Hepatocyte (in vitro differentiated cells): ENCODE measurements around the gene ARVCF. TPM values are rescaled to one million over a fixed set of nuclear protein-coding genes. Genes with fewer than 3 reads are reported as not detected.

Experiments
- DNase-seq: peaks from one replicate; pipeline ENCODE4 v3.0.0-alpha.2; 2016; ENCODE audit warnings: low spot score
- H2AFZ ChIP-seq: fragments of 200-600 bp; sonication (generic); 2 replicates; pipeline ENCODE4 v1.6.0; 2016; ENCODE audit warnings: antibody characterized with exemption, mild to moderate bottlenecking
- H3K27ac ChIP-seq: fragments of 200-600 bp; sonication (generic); 2 replicates; pipeline ENCODE4 v1.5.1; 2016; ENCODE audit warnings: mild to moderate bottlenecking
- H3K27me3 ChIP-seq: fragments of 200-600 bp; sonication (generic); 2 replicates; pipeline ENCODE4 v1.6.1; 2016
- H3K36me3 ChIP-seq: fragments of 200-600 bp; sonication (generic); replicated peaks from 2 replicates; pipeline ENCODE4 v1.5.1; 2016; ENCODE audit warnings: low read depth; ENCODE audit not compliant: insufficient read depth
- H3K4me1 ChIP-seq: fragments of 200-600 bp; sonication (generic); 2 replicates; pipeline ENCODE4 v1.5.1; 2016; ENCODE audit warnings: mild to moderate bottlenecking, moderate library complexity; ENCODE audit not compliant: insufficient read depth
- H3K4me2 ChIP-seq: fragments of 200-600 bp; sonication (generic); 2 replicates; pipeline ENCODE4 v1.6.0; 2016
- H3K4me3 ChIP-seq: fragments of 200-600 bp; sonication (generic); 2 replicates; pipeline ENCODE4 v1.5.1; 2016; ENCODE audit warnings: mild to moderate bottlenecking
- H3K79me2 ChIP-seq: fragments of 200-600 bp; sonication (generic); 2 replicates; pipeline ENCODE4 v1.6.0; 2017; ENCODE audit warnings: mild to moderate bottlenecking
- H3K9me2 ChIP-seq: fragments of 200-600 bp; sonication (generic); replicated peaks from 2 replicates; pipeline ENCODE4 v1.6.0; 2017; ENCODE audit warnings: mild to moderate bottlenecking; ENCODE audit not compliant: insufficient read depth
- H3K9me3 ChIP-seq: fragments of 200-600 bp; sonication (generic); 2 replicates; pipeline ENCODE4 v1.5.1; 2016; ENCODE audit warnings: low read depth, mild to moderate bottlenecking
- H4K20me1 ChIP-seq: fragments of 200-600 bp; sonication (generic); 2 replicates; pipeline ENCODE4 v1.6.0; 2016; ENCODE audit warnings: mild to moderate bottlenecking; ENCODE audit not compliant: insufficient read depth, poor library complexity, severe bottlenecking
- EZH2 ChIP-seq: fragments of 200-600 bp; sonication (generic); IDR thresholded peaks from 2 replicates; pipeline ENCODE4 v1.6.1; 2016; ENCODE audit warnings: antibody characterized with exemption, mild to moderate bottlenecking, borderline replicate concordance
- EZH2phosphoT487 ChIP-seq: fragments of 200-600 bp; sonication (generic); IDR thresholded peaks from one replicate; pipeline ENCODE4 v1.6.1; 2018; ENCODE audit warnings: antibody characterized with exemption, mild to moderate bottlenecking, low read depth, moderate library complexity; ENCODE audit not compliant: unreplicated experiment, severe bottlenecking
- WGBS: methylation state at CpG from one replicate; pipeline ENCODE4 v1.1.6; 2016; ENCODE audit warnings: low lambda C conversion rate; ENCODE audit errors: missing lambda C conversion rate; 5-methylcytosine and 5-hydroxymethylcytosine counted together
- polyA plus RNA-seq: library from polyadenylated mRNA; unstranded; fragments of >200 nt; fragmentation: Nextera tagmentation; extraction: Ambion mirVana; gene quantifications from 2 replicates; pipeline ENCODE4 v1.2.1, GENCODE V29; 2016
- total RNA-seq: library from RNA; depleted of rRNA; stranded (reverse); fragments of >200 nt; gene quantifications from 2 replicates; pipeline ENCODE4 v1.2.3, GENCODE V29; 2014
- TF ChIP-seq, protein P1 (sequence below): fragments of 200-600 bp; sonication (generic); IDR thresholded peaks from 2 replicates; pipeline ENCODE4 v1.5.1; 2016; ENCODE audit warnings: antibody characterized with exemption, mild to moderate bottlenecking; ENCODE audit not compliant: poor library complexity

Gene ARVCF
- total and polyA plus RNA-seq, 2 experiments from 2014 or later = 23.8 to 32.5 TPM

DNA sequence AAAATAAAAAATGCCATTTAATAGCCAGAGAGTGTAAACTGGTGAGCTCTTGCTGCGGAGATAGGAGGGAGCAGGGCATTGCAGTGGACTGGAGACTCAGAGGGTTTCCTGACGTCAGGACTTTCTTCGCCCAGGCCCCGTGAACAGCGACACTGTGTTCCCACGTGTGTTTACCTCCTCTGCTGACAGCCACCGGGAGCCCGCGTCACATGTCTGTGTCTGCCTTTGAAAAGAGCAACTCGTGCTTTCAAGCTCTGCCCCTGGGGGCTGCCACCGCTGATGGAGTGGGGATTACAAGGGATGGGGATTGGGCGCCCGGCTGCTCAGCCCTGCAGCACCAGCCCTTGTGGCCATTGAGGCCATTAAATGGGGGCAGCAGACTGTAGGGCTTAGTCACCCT, 7.6 kb upstream of the ARVCF start:
- Histone ChIP-seq H2AFZ (no peak overlapping the region), H3K4me3 (no peak overlapping the region), H3K36me3 (no peaks in the 10 kb centered on the region), H3K4me2 (no peak overlapping the region), H3K27ac (no peak overlapping the region), H4K20me1 (peaks cover 8% of the 10 kb centered on the region), H3K4me1 (peaks cover 10% of the 10 kb centered on the region), H3K79me2 (peaks cover 21% of the 10 kb centered on the region), H3K9me3 (no peaks in the 10 kb centered on the region), H3K9me2 (no peaks in the 10 kb centered on the region), H3K27me3 (peaks cover 2% of the 10 kb centered on the region)
- DNase-seq = no peak
- TF ChIP-seq EZH2phosphoT487 (no peak), EZH2 (no peak)
- TF ChIP-seq, protein P1, sequence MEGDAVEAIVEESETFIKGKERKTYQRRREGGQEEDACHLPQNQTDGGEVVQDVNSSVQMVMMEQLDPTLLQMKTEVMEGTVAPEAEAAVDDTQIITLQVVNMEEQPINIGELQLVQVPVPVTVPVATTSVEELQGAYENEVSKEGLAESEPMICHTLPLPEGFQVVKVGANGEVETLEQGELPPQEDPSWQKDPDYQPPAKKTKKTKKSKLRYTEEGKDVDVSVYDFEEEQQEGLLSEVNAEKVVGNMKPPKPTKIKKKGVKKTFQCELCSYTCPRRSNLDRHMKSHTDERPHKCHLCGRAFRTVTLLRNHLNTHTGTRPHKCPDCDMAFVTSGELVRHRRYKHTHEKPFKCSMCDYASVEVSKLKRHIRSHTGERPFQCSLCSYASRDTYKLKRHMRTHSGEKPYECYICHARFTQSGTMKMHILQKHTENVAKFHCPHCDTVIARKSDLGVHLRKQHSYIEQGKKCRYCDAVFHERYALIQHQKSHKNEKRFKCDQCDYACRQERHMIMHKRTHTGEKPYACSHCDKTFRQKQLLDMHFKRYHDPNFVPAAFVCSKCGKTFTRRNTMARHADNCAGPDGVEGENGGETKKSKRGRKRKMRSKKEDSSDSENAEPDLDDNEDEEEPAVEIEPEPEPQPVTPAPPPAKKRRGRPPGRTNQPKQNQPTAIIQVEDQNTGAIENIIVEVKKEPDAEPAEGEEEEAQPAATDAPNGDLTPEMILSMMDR = no peak
- WGBS = 78% methylated on average over 13 of the region's 13 CpGs

- DNase-seq = no peak
- Histone ChIP-seq H3K27ac (no peak overlapping the region), H3K4me2 (no peak overlapping the region), H3K9me2 (no peaks in the 10 kb centered on the region), H3K27me3 (peaks cover 14% of the 10 kb centered on the region), H3K36me3 (no peaks in the 10 kb centered on the region), H3K9me3 (no peaks in the 10 kb centered on the region), H4K20me1 (peaks cover 3% of the 10 kb centered on the region), H3K4me3 (no peak overlapping the region), H3K79me2 (peaks cover 21% of the 10 kb centered on the region), H2AFZ (no peak overlapping the region), H3K4me1 (peaks cover 10% of the 10 kb centered on the region)
- 95% methylated on average over 10 of the region's 10 CpGs for WGBS
- TF ChIP-seq EZH2phosphoT487 = no peak
- TF ChIP-seq EZH2 = no peak
- TF ChIP-seq, protein P1 = no peak
Observed at GRCh38 chr22:20022978-20023613, 6.5 kb upstream of the ARVCF start.

DNA sequence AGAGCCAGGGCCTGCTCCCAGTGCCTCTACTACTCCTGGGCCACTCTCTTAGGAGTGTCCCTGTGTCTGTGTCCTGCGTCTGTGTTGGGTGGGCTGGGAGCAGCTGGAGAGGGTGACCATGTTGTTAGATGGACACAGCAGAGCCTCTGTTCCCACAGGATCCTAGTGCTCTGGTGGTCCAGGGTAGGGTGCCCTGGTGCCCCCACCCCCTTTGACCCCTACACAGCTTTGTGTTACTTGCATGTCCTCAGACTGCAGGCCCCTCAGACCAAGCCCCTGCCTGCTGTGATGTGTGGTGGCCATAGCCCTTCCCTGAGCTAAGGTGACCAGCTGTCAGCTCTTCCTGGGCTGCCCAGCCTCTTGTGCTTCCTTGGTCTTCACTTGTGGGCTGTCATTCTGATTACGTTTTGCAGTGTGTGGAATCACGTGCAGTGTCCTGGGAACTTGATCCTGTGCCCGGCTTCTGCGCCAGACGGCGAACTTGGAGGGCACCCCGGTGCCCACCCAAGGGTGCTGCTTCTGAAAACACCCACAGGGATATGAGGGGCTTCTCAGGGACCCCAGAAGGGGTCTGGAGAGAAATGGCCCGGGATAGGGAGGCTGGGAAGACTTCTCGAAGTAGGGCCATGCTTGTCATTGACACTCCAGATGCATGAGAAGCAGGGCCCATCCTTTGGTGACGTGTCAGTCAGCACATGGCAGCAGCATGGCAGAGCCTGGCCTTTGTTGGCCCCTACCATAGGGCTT, 5.8 kb upstream of the ARVCF start:
- no peak overlapping the region for H3K4me3 ChIP-seq
- peaks cover 21% of the 10 kb centered on the region for H3K79me2 ChIP-seq
- H4K20me1 ChIP-seq = peaks cover 2% of the 10 kb centered on the region

More for the DNA sequence above, 5.8 kb upstream of the ARVCF start:
- H3K4me2 ChIP-seq = peak overlapping the region; percentile 96
- peaks cover 21% of the 10 kb centered on the region for H3K27me3 ChIP-seq
- DNase-seq = no peak
- peaks cover 11% of the 10 kb centered on the region for H3K4me1 ChIP-seq
- 97% methylated on average over 11 of the region's 11 CpGs for WGBS
- H3K27ac ChIP-seq = no peak overlapping the region
- TF ChIP-seq EZH2 = no peak
- no peaks in the 10 kb centered on the region for H3K9me3 ChIP-seq
- no peaks in the 10 kb centered on the region for H3K9me2 ChIP-seq
- no peak overlapping the region for H2AFZ ChIP-seq
- H3K36me3 ChIP-seq = no peaks in the 10 kb centered on the region
